H1 (cell line): Measurements from ENCODE around the gene PHGDH.

ENCODE experiments used
- CHD2 ChIP-seq: IDR thresholded peaks from 2 replicates; pipeline ENCODE4 v1.6.1; 2012; ENCODE audit warnings: low read length, improper control_type of control experiment
- FOSL1 ChIP-seq: IDR thresholded peaks from 2 replicates; pipeline ENCODE4 v1.6.1; 2011; ENCODE audit warnings: mild to moderate bottlenecking, low read depth, low read length, moderate library complexity; ENCODE audit not compliant: insufficient read depth
- KDM5A ChIP-seq: fragments of 200-600 bp; IDR thresholded peaks from 2 replicates; pipeline ENCODE4 v1.7.1; 2012; ENCODE audit warnings: mild to moderate bottlenecking, low read length, inconsistent platforms, mixed read lengths
- POLR2A ChIP-seq, 2 experiments: IDR thresholded peaks; 1 replicate in 1 of 2; 2 replicates in 1 of 2; pipeline ENCODE4 v1.6.1; 2011; ENCODE audit warnings: low read depth in 2 of 2, low read length in 2 of 2, mild to moderate bottlenecking in 2 of 2; ENCODE audit errors: control extremely low read depth in 1 of 2
- TF ChIP-seq, protein P1 (sequence below), 3 experiments: IDR thresholded peaks; 1 replicate in 2 of 3; 2 replicates in 1 of 3; pipeline versions ENCODE4 v1.5.1 to v1.6.1; 2011; ENCODE audit warnings: low read length in 3 of 3, mild to moderate bottlenecking in 3 of 3, inconsistent platforms in 2 of 3, low read depth in 1 of 3, moderate library complexity in 1 of 3; ENCODE audit not compliant: insufficient read depth in 1 of 3; ENCODE audit errors: control extremely low read depth in 1 of 3
- TF ChIP-seq, protein P2 (sequence below): IDR thresholded peaks from 2 replicates; pipeline ENCODE4 v1.6.1; 2011; ENCODE audit warnings: low read length, improper control_type of control experiment

DNA sequence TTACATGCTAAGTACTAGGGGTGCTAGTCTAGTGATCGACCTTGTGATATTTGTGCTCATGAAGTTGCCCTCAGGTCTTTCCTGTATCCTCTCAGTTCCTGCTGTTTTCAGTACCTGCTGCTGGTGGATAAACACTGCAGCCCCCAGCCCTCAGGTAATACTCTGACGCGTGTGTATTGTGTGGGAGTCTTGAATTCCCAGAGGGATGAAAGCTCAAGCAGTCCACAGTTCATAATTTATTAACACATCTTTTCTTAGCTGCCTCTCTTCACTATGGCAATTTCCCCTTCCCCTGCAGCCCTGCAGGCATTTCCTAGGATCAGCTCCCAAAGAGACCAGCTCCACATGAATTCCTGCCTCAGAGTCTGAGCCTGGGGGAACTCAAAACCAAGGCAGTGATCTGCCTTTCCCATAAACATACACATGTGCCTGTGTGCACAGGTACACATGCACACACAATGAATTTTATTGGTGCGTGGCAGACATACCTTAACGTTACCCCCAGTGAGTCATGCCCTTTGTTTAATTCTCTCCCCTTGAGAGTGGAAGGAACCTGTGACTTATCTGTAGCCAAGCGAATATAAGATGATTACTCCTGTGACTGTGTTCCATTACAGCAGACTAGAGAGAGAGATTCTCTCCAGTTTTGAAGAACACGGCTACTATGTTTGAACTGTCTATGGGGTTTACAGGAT is 71.0 kb downstream of the PHGDH start:
- TF ChIP-seq, protein P1, sequence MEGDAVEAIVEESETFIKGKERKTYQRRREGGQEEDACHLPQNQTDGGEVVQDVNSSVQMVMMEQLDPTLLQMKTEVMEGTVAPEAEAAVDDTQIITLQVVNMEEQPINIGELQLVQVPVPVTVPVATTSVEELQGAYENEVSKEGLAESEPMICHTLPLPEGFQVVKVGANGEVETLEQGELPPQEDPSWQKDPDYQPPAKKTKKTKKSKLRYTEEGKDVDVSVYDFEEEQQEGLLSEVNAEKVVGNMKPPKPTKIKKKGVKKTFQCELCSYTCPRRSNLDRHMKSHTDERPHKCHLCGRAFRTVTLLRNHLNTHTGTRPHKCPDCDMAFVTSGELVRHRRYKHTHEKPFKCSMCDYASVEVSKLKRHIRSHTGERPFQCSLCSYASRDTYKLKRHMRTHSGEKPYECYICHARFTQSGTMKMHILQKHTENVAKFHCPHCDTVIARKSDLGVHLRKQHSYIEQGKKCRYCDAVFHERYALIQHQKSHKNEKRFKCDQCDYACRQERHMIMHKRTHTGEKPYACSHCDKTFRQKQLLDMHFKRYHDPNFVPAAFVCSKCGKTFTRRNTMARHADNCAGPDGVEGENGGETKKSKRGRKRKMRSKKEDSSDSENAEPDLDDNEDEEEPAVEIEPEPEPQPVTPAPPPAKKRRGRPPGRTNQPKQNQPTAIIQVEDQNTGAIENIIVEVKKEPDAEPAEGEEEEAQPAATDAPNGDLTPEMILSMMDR (IDR thresholded peaks at IDR 0.05; ENCODE audit: control extremely low read depth in 1 of 3, insufficient read depth in 1 of 3, low read depth in 1 of 3, low read length in 3 of 3), result no peak
- TF ChIP-seq KDM5A (no peak), POLR2A (IDR thresholded peaks at IDR 0.05; ENCODE audit: control extremely low read depth in 1 of 2, low read depth in 2 of 2, low read length in 2 of 2) (no peak), CHD2 (no peak), FOSL1 (no peak)
- TF ChIP-seq, protein P2, sequence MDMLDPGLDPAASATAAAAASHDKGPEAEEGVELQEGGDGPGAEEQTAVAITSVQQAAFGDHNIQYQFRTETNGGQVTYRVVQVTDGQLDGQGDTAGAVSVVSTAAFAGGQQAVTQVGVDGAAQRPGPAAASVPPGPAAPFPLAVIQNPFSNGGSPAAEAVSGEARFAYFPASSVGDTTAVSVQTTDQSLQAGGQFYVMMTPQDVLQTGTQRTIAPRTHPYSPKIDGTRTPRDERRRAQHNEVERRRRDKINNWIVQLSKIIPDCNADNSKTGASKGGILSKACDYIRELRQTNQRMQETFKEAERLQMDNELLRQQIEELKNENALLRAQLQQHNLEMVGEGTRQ, result no peak
